Neural progenitor cell (in vitro differentiated cells): ENCODE measurements around the gene CARF. TPM values are rescaled to one million over a fixed set of nuclear protein-coding genes. Genes with fewer than 3 reads are reported as not detected.

Experiments
- DNase-seq: peaks from one replicate; pipeline ENCODE4 v3.0.0-alpha.2; 2016; ENCODE audit warnings: low spot score
- H2AFZ ChIP-seq: fragments of 200-600 bp; sonication (generic); replicated peaks from 2 replicates; pipeline ENCODE4 v1.6.1; 2016; ENCODE audit warnings: antibody characterized with exemption
- H3F3A ChIP-seq: fragments of 200-600 bp; sonication (generic); 2 replicates; pipeline ENCODE4 v1.6.1; 2016; ENCODE audit warnings: antibody characterized with exemption, low read depth
- H3K27ac ChIP-seq: fragments of 200-600 bp; sonication (generic); 2 replicates; pipeline ENCODE4 v1.5.1; 2016; ENCODE audit warnings: mild to moderate bottlenecking
- H3K27me3 ChIP-seq: fragments of 200-600 bp; sonication (generic); 2 replicates; pipeline ENCODE4 v1.6.1; 2016; ENCODE audit warnings: mild to moderate bottlenecking, moderate library complexity
- H3K36me3 ChIP-seq: fragments of 200-600 bp; sonication (generic); 2 replicates; pipeline ENCODE4 v1.5.1; 2016
- H3K4me1 ChIP-seq: fragments of 200-600 bp; sonication (generic); 2 replicates; pipeline ENCODE4 v1.6.1; 2016; ENCODE audit warnings: mixed run types
- H3K4me2 ChIP-seq: fragments of 200-600 bp; sonication (generic); 2 replicates; pipeline ENCODE4 v1.6.1; 2016
- H3K4me3 ChIP-seq: fragments of 200-600 bp; sonication (generic); 2 replicates; pipeline ENCODE4 v1.5.1; 2016
- H3K79me2 ChIP-seq: fragments of 200-600 bp; sonication (generic); 2 replicates; pipeline ENCODE4 v1.6.1; 2016; ENCODE audit warnings: low read depth
- H3K9ac ChIP-seq: fragments of 200-600 bp; sonication (generic); 2 replicates; pipeline ENCODE4 v1.6.1; 2016
- H3K9me3 ChIP-seq: fragments of 200-600 bp; sonication (generic); 2 replicates; pipeline ENCODE4 v1.5.1; 2016; ENCODE audit warnings: low read depth
- H4K20me1 ChIP-seq: fragments of 200-600 bp; sonication (generic); 2 replicates; pipeline ENCODE4 v1.6.1; 2016; ENCODE audit warnings: low read depth
- H3K27ac Mint-ChIP-seq: 3 replicates; pipeline ENCODE4 v1.8.0; 2021; ENCODE audit warnings: mixed read lengths
- H3K27me3 Mint-ChIP-seq: 2 replicates; pipeline ENCODE4 v1.8.0; 2022; ENCODE audit warnings: low read depth, mild to moderate bottlenecking, inconsistent platforms, moderate library complexity, mixed read lengths; ENCODE audit not compliant: insufficient read depth
- H3K36me3 Mint-ChIP-seq: 3 replicates; pipeline ENCODE4 v1.8.0; 2021; ENCODE audit warnings: mixed read lengths
- H3K4me1 Mint-ChIP-seq: 3 replicates; pipeline ENCODE4 v1.8.0; 2021; ENCODE audit warnings: mixed read lengths
- H3K4me3 Mint-ChIP-seq: 3 replicates; pipeline ENCODE4 v1.8.0; 2021; ENCODE audit warnings: mild to moderate bottlenecking, moderate library complexity, mixed read lengths
- H3K9me3 Mint-ChIP-seq: 3 replicates; pipeline ENCODE4 v1.8.0; 2020; ENCODE audit warnings: mixed read lengths
- EZH2 ChIP-seq: fragments of 200-600 bp; sonication (generic); IDR thresholded peaks from 2 replicates; pipeline ENCODE4 v1.6.1; 2017; ENCODE audit warnings: antibody characterized with exemption, mild to moderate bottlenecking, moderate library complexity
- EZH2phosphoT487 ChIP-seq: fragments of 200-600 bp; sonication (generic); IDR thresholded peaks from 2 replicates; pipeline ENCODE4 v1.6.1; 2017; ENCODE audit warnings: antibody characterized with exemption
- total RNA-seq: library from RNA; depleted of rRNA; stranded (reverse); fragments of >200 nt; gene quantifications from 2 replicates; pipeline ENCODE4 v1.2.3, GENCODE V29; 2015; ENCODE audit warnings: low replicate concordance
- TF ChIP-seq, protein P1 (sequence below): fragments of 200-600 bp; sonication (generic); IDR thresholded peaks from 2 replicates; pipeline ENCODE4 v1.5.1; 2017; ENCODE audit warnings: antibody characterized with exemption, mild to moderate bottlenecking

Gene CARF, protein sequence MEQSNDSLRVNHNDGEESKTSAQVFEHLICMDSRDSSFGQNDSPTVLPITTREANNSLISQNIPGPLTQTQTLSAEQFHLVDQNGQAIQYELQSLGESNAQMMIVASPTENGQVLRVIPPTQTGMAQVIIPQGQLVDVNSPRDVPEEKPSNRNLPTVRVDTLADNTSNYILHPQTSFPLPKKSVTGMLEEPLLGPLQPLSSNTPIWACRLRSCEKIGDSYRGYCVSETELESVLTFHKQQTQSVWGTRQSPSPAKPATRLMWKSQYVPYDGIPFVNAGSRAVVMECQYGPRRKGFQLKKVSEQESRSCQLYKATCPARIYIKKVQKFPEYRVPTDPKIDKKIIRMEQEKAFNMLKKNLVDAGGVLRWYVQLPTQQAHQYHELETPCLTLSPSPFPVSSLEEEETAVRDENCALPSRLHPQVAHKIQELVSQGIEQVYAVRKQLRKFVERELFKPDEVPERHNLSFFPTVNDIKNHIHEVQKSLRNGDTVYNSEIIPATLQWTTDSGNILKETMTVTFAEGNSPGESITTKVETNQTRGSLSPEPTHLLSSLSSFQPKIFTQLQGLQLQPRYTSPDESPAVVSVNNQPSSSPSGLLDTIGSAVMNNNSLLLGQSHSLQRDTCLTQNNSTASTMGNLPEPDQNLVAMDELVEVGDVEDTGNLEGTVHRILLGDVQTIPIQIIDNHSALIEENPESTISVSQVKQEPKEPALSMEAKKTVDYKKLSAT
- 14.3 and 30.9 TPM in 2 replicates for total RNA-seq

DNA sequence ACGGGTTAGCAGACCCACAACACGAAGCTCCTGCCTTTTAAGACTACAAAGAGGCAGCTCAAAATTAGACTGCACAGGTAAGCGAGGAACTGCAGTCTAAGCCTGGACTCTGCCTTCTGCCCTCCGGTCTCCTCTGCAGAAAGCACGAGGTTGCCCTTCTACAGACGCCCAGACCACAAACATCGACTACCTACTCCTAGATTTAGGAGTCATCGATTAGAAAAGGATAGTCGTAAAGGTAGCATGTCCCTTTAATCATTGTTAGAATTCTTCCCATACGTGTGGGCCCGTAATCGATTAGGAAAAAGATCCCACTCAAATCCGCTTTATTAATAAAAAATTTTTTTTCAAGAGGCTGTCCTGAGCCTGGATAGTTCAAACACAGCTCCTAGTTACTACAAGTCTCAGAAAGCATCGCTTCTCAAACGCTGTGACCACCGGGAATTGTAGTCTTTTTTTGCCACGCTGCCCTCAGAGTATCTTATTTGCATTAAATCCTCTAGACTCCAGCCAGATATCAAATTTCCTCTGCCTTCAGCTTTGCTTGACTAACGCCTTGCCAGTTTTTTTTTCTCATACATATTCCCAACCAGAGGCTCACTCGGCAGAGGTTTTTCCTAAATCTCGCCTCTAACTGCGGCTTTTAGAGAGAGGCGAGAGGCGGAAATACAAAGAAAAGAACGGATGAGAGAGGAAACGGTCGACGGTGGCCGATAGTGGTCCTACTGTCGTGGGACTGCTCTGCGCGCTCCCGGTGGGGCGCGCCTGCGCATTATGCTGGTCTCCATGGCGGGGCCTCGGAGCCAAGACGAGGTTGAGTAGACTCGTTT is at the start of gene CARF, which contains the start of gene WDR12:
Gene CARF, plus strand, starts transcription at position 764 of the 830 bp plus-strand sequence. CDS start 29,628 bp downstream, outside the sequence.
Gene WDR12, minus strand, starts transcription at position 162 of the 830 bp plus-strand sequence. CDS start 197 bp downstream, outside the sequence.
- Histone ChIP-seq H3K36me3 (peaks cover under 1% of the 10 kb centered on the region), H3K27ac (peak within 1 kb of the TSS; percentile 84), H3K4me2 (peak within 1 kb of the TSS; percentile 96), H3K4me1 (peaks cover 7% of the 10 kb centered on the region), H3K79me2 (peaks cover 63% of the 10 kb centered on the region), H3K9ac (peak within 1 kb of the TSS; percentile 80), H4K20me1 (no peaks in the 10 kb centered on the region), H2AFZ (peak within 1 kb of the TSS; percentile 95), H3K9me3 (no peaks in the 10 kb centered on the region), H3F3A (peaks cover 16% of the 10 kb centered on the region), H3K27me3 (no peaks in the 10 kb centered on the region), H3K4me3 (peak within 1 kb of the TSS; percentile 90)
- Mint-ChIP-seq H3K27me3 (no peaks in the 10 kb centered on the region), H3K36me3 (no peaks in the 10 kb centered on the region), H3K4me3 (peak within 1 kb of the TSS; percentile 98), H3K27ac (peak within 1 kb of the TSS; percentile 98), H3K9me3 (no peaks in the 10 kb centered on the region), H3K4me1 (peaks cover 14% of the 10 kb centered on the region)
- TF ChIP-seq, protein P1, sequence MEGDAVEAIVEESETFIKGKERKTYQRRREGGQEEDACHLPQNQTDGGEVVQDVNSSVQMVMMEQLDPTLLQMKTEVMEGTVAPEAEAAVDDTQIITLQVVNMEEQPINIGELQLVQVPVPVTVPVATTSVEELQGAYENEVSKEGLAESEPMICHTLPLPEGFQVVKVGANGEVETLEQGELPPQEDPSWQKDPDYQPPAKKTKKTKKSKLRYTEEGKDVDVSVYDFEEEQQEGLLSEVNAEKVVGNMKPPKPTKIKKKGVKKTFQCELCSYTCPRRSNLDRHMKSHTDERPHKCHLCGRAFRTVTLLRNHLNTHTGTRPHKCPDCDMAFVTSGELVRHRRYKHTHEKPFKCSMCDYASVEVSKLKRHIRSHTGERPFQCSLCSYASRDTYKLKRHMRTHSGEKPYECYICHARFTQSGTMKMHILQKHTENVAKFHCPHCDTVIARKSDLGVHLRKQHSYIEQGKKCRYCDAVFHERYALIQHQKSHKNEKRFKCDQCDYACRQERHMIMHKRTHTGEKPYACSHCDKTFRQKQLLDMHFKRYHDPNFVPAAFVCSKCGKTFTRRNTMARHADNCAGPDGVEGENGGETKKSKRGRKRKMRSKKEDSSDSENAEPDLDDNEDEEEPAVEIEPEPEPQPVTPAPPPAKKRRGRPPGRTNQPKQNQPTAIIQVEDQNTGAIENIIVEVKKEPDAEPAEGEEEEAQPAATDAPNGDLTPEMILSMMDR, result no peak
- TF ChIP-seq EZH2 (no peak), EZH2phosphoT487 (no peak)
- peak; percentile 97 for DNase-seq

DNA sequence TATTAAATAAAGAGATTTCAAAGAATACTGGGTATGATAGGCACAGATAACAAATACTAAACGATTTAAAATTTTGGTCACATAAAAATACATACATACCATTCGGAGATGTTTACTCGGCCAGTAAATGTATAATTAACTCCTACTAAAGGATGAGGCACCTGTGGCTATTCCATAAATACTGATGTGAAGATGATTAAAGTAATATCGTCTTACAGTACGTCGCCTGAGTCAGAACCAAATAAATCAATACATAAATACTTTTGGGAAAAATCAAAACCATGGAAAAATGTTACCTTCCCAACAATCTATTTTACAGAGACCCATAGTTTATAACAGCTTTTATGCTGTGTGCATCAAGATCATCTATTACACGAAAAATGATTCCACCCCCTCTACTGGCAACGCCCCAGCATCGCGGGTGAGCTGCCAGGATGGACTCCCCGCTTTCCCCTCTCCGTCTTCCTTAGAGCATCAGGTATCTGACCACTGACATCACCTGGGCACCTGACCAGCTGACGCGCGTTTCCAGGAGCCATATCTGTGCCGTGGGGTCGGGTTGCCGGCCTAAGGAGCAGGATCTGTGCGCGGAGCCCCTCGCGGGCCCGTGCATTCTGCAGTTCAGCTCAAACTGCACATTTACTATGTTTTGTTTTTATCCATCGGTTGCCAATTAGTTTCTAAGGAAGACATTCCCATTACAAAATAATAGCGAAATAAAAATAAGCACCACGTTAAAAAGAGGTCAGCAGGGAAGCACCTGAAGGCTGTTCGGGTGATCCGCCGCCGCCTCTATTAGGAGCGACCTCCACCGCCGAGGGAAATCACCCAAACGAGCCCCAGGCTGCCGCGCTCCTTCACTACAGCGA is 41.4 kb upstream of the CARF start:
- H3K79me2 ChIP-seq, result no peaks in the 10 kb centered on the region
- H3F3A ChIP-seq, result peaks cover 40% of the 10 kb centered on the region
- peaks cover 10% of the 10 kb centered on the region for H3K27me3 ChIP-seq
- Mint-ChIP-seq H3K4me1 (peaks cover 11% of the 10 kb centered on the region), H3K9me3 (no peaks in the 10 kb centered on the region), H3K4me3 (peak overlapping the region; percentile 96), H3K27me3 (peaks cover 6% of the 10 kb centered on the region), H3K36me3 (no peaks in the 10 kb centered on the region), H3K27ac (peak overlapping the region; percentile 91)
- peak; percentile 61 for DNase-seq
- H4K20me1 ChIP-seq, result no peaks in the 10 kb centered on the region
- no peaks in the 10 kb centered on the region for H3K36me3 ChIP-seq
- H3K4me1 ChIP-seq, result no peaks in the 10 kb centered on the region
- H3K9me3 ChIP-seq, result no peaks in the 10 kb centered on the region
- peak overlapping the region; percentile 78 for H3K4me3 ChIP-seq
- TF ChIP-seq EZH2phosphoT487 (no peak), EZH2 (no peak)
- TF ChIP-seq, protein P1, result peak; percentile 60
- H3K4me2 ChIP-seq, result peak overlapping the region; percentile 84
- no peak overlapping the region for H3K9ac ChIP-seq
- H3K27ac ChIP-seq, result no peak overlapping the region
- H2AFZ ChIP-seq, result peak overlapping the region; percentile 97
